Osteocyte (in vitro differentiated cells): ENCODE results near the gene KIRREL3. TPM values are rescaled to one million over a fixed set of nuclear protein-coding genes. Genes with fewer than 3 reads are reported as not detected.

Source experiments
- DNase-seq: peaks from one replicate; pipeline ENCODE4 v3.0.0; 2021; ENCODE audit warnings: mixed read lengths; ENCODE audit not compliant: unreplicated experiment; ENCODE audit errors: extremely low spot score
- H3K27ac Mint-ChIP-seq: one replicate; pipeline ENCODE4 v1.8.0; 2021; ENCODE audit warnings: mild to moderate bottlenecking, mixed read lengths; ENCODE audit not compliant: unreplicated experiment
- H3K27me3 Mint-ChIP-seq: one replicate; pipeline ENCODE4 v1.8.0; 2021; ENCODE audit warnings: mixed read lengths; ENCODE audit not compliant: unreplicated experiment
- H3K36me3 Mint-ChIP-seq: one replicate; pipeline ENCODE4 v1.8.0; 2021; ENCODE audit warnings: mixed read lengths; ENCODE audit not compliant: unreplicated experiment
- H3K4me1 Mint-ChIP-seq: one replicate; pipeline ENCODE4 v1.8.0; 2021; ENCODE audit warnings: mixed read lengths; ENCODE audit not compliant: unreplicated experiment
- H3K4me3 Mint-ChIP-seq: one replicate; pipeline ENCODE4 v1.8.0; 2021; ENCODE audit warnings: mild to moderate bottlenecking, moderate library complexity, mixed read lengths; ENCODE audit not compliant: unreplicated experiment
- H3K9me3 Mint-ChIP-seq: one replicate; pipeline ENCODE4 v1.8.0; 2021; ENCODE audit warnings: mixed read lengths; ENCODE audit not compliant: unreplicated experiment
- total RNA-seq: library from RNA; stranded (reverse); gene quantifications from 2 replicates; pipeline ENCODE4 v1.2.1, GENCODE V29; 2021
- TF ChIP-seq, protein P1 (sequence below): fragments of 200-600 bp; sonication (generic); IDR thresholded peaks from 2 replicates; pipeline ENCODE4 v1.5.0; 2021; ENCODE audit warnings: antibody characterized with exemption, mild to moderate bottlenecking, moderate library complexity

The KIRREL3 gene
- total RNA-seq, 1 donor from 2014 or later: 1.2 TPM

DNA sequence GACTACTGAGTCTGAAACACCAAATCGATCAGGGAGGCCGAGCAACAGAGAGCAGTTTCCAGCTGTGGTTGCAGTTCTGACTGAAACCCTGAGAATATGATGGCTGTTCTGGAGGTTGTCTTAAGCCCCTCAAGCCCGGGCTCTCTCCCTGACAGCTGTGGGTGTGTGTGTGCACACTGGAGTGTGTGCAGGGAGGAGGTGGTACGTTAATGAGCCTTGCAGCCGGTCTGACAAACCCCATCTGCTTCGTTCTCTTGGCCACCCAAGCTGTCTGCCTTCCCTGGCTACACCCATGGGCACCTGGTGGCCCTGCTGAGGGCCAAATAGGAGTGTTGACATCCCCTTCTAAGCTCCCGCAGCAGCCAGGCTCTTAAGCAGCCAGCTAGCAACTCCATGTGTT lies 189.8 kb downstream of the KIRREL3 start:
- no peaks in the 10 kb centered on the region for H3K36me3 Mint-ChIP-seq
- no peaks in the 10 kb centered on the region for H3K9me3 Mint-ChIP-seq
- no peak overlapping the region for H3K4me3 Mint-ChIP-seq
- H3K27ac Mint-ChIP-seq: no peak overlapping the region
- TF ChIP-seq, protein P1, sequence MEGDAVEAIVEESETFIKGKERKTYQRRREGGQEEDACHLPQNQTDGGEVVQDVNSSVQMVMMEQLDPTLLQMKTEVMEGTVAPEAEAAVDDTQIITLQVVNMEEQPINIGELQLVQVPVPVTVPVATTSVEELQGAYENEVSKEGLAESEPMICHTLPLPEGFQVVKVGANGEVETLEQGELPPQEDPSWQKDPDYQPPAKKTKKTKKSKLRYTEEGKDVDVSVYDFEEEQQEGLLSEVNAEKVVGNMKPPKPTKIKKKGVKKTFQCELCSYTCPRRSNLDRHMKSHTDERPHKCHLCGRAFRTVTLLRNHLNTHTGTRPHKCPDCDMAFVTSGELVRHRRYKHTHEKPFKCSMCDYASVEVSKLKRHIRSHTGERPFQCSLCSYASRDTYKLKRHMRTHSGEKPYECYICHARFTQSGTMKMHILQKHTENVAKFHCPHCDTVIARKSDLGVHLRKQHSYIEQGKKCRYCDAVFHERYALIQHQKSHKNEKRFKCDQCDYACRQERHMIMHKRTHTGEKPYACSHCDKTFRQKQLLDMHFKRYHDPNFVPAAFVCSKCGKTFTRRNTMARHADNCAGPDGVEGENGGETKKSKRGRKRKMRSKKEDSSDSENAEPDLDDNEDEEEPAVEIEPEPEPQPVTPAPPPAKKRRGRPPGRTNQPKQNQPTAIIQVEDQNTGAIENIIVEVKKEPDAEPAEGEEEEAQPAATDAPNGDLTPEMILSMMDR: no peak
- no peak for DNase-seq
- H3K4me1 Mint-ChIP-seq: peaks cover 3% of the 10 kb centered on the region
- H3K27me3 Mint-ChIP-seq: no peaks in the 10 kb centered on the region

DNA sequence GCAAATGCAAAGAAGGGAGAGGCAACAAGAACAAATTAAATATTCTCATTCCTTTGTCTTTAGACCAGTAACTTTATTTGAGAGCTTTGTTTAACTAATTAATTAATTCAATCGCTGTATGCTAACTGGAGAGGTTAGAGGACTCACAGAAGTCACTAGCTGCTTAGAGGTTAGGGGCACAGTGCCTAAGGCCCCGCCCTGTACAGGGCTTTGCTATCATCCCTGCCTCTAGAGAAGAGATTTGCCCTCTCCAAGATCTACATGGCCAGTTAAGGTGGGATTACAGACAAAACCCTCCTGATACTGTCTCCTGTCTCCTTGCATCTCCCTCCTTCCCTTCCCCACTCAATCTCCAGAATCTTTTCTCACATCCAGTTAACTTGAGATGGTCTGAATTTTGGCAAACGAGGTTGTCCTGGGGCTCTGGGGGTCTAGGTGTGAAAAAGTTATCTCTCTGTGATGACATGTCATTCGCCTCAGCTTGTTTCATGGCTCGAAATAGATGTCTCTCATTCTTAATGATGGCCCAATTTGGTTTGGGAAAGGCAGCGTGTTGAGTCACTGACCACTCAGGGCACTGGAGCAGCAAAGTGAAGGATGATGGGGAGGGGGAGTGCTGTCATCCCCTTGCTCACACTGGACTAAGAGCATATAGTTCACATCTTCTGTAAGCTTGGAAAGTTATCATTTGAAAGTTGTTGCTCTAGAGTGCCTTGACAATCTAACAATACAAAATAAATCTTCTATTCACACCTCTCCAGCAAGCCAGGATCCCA lies 190.9 kb downstream of the KIRREL3 start:
- no peaks in the 10 kb centered on the region for H3K27me3 Mint-ChIP-seq
- no peaks in the 10 kb centered on the region for H3K36me3 Mint-ChIP-seq
- no peak overlapping the region for H3K4me3 Mint-ChIP-seq
- H3K4me1 Mint-ChIP-seq: peaks cover 3% of the 10 kb centered on the region
- TF ChIP-seq, protein P1: no peak
- DNase-seq: no peak
- no peak overlapping the region for H3K27ac Mint-ChIP-seq
- no peaks in the 10 kb centered on the region for H3K9me3 Mint-ChIP-seq

DNA sequence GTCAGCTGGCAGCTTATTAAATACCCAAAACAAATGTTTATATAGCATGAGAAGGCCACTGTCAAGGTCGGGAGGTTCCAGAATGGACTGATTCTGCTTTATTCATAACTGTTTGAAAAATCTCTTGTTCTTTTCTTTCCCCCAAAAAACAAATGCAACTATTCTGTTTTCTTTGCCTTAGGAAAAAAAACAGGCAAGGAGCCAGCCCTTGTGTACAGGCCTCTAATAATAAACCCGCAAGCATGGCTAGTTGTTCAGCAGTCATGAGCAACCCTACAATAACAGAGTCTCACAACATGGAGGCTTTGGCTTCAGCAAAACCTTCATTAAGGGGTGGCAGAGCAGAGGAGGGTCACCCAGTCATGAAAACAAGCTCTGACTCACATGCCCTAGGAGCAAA lies 191.7 kb downstream of the KIRREL3 start:
- H3K27ac Mint-ChIP-seq: no peak overlapping the region

DNA sequence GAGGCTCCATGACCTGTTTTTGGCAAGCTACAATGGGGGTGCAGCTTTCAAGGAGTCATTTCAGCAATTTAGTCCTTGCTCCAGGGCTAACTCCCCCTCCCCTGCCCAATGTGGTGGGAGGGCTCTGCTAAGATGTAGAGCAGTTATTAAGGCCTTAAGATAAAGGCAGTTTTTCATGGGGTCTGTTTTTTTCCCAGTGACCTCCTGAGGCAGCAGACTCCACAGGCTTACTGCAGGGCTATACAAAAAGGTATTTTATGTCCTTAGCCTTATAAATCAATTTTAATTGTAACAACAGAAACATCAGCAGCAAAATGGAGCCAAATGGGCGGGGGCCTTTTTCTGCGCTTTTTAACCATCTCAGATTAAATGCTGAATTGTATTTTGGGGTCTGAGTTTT lies 192.3 kb downstream of the KIRREL3 start:
- Mint-ChIP-seq H3K27me3 (no peaks in the 10 kb centered on the region), H3K4me3 (no peak overlapping the region), H3K9me3 (no peaks in the 10 kb centered on the region), H3K27ac (no peak overlapping the region), H3K4me1 (peaks cover 3% of the 10 kb centered on the region), H3K36me3 (no peaks in the 10 kb centered on the region)
- TF ChIP-seq, protein P1: no peak
- no peak for DNase-seq

More for the DNA sequence above, 191.7 kb downstream of the KIRREL3 start:
- Mint-ChIP-seq H3K9me3 (no peaks in the 10 kb centered on the region), H3K27me3 (no peaks in the 10 kb centered on the region), H3K4me3 (no peak overlapping the region), H3K4me1 (peaks cover 3% of the 10 kb centered on the region), H3K36me3 (no peaks in the 10 kb centered on the region)
- no peak for DNase-seq
- TF ChIP-seq, protein P1: no peak

DNA sequence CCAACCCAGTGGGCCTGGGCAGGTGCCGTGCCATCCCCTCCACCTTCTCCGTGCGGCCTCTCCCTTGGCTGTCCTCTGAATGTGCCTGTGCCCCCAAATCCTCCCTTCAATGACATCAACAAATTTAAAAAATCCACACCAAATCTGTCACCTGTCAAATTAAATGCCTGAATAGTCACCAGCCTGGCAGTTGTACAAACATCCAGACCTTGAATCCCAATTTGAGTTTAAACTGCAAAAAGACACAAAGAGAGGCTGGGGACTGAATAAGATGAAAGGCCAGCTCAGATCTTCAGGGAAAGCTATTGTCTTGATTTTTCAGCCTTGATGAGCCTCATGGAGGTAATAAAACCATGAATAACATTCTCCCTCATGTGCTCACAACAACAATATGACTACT lies 194.7 kb downstream of the KIRREL3 start:
- no peaks in the 10 kb centered on the region for H3K9me3 Mint-ChIP-seq
- DNase-seq: no peak
- H3K27ac Mint-ChIP-seq: no peak overlapping the region

More for the DNA sequence above, 194.7 kb downstream of the KIRREL3 start:
- Mint-ChIP-seq H3K27me3 (no peaks in the 10 kb centered on the region), H3K4me1 (peaks cover 3% of the 10 kb centered on the region), H3K4me3 (no peak overlapping the region), H3K36me3 (no peaks in the 10 kb centered on the region)
- TF ChIP-seq, protein P1: no peak
